Activated CD4-positive, alpha-beta T cell treated with anti-CD3 and anti-CD28 coated beads, Interleukin-10, Interleukin-2, amounts not matched to agents 100 ng/mL and 50 ng/mL, durations not matched to agents 16 hours and 8 hours (primary cell): ENCODE results near the gene ASB6.

Experiments
- DNase-seq: peaks from one replicate; pipeline ENCODE4 v3.0.0-alpha.2; 2020

The ASB6 gene

GRCh38 chr9:129624168-129624759, 17.7 kb downstream of the ASB6 start:
- peak; percentile 75 for DNase-seq

GRCh38 chr9:129623331-129623730, 18.6 kb downstream of the ASB6 start:
- no peak for DNase-seq

- DNase-seq, result no peak
Observed at GRCh38 chr9:129620669-129621295, 21.2 kb downstream of the ASB6 start, which contains the start of gene C9orf50. C9orf50 (minus strand) TSS chr9:129621101; CDS start chr9:129620574, 527 bp downstream.

- no peak for DNase-seq
Observed at GRCh38 chr9:129619787-129620668, 21.9 kb downstream of the ASB6 start.

GRCh38 chr9:129617167-129617566, 24.8 kb downstream of the ASB6 start:
- DNase-seq, result peak; percentile 31

- DNase-seq, result no peak
Observed at GRCh38 chr9:129615407-129616285, 26.3 kb downstream of the ASB6 start.

- no peak for DNase-seq
Observed at GRCh38 chr9:129614932-129615331, 27.0 kb downstream of the ASB6 start.

GRCh38 chr9:129613520-129614175, 28.3 kb downstream of the ASB6 start:
- DNase-seq, result no peak

GRCh38 chr9:129612815-129613519, 29.0 kb downstream of the ASB6 start:
- DNase-seq, result no peak

GRCh38 chr9:129612123-129612522, 29.8 kb downstream of the ASB6 start:
- DNase-seq, result no peak

- DNase-seq, result no peak
Observed at GRCh38 chr9:129611307-129611800, 30.6 kb downstream of the ASB6 start.

- DNase-seq, result peak; percentile 74
Observed at GRCh38 chr9:129610473-129611306, 31.3 kb downstream of the ASB6 start.

GRCh38 chr9:129610213-129610472, 31.8 kb downstream of the ASB6 start:
- no peak for DNase-seq

GRCh38 chr9:129609486-129610212, 32.3 kb downstream of the ASB6 start:
- peak; percentile 35 for DNase-seq

GRCh38 chr9:129608561-129609481, 33.1 kb downstream of the ASB6 start:
- DNase-seq, result no peak

GRCh38 chr9:129607027-129607387, 34.9 kb downstream of the ASB6 start:
- DNase-seq, result no peak

- no peak for DNase-seq
Observed at GRCh38 chr9:129606161-129607026, 35.6 kb downstream of the ASB6 start.

GRCh38 chr9:129604766-129605163, 37.2 kb downstream of the ASB6 start:
- no peak for DNase-seq
